DND-41 (cell line): ENCODE data around the gene CREB3L1.
A peak's percentile ranks its signal among the peaks of the same experiment; 100 is the strongest.

Experiments used
- ATAC-seq: fragments of 200-7000 bp; cut with Tn5 transposase; 3 replicates; pipeline ENCODE4 v1.9.1; 2021; ENCODE audit warnings: low read depth; ENCODE audit not compliant: insufficient read depth
- DNase-seq: peaks from one replicate; pipeline ENCODE4 v3.0.0-alpha.2; 2020
- H2AFZ ChIP-seq: 2 replicates; pipeline ENCODE4 v1.6.0; 2012; ENCODE audit warnings: low read depth, low read length
- H3K27ac ChIP-seq: 2 replicates; pipeline ENCODE4 v1.5.1; 2012; ENCODE audit warnings: low read length, inconsistent platforms
- H3K27me3 ChIP-seq: fragments of 200-600 bp; sonication (generic); 2 replicates; pipeline ENCODE4 v1.6.0; 2012; ENCODE audit warnings: low read length, mild to moderate bottlenecking, inconsistent platforms; ENCODE audit not compliant: insufficient read depth, poor library complexity
- H3K36me3 ChIP-seq: 2 replicates; pipeline ENCODE4 v1.5.1; 2012; ENCODE audit warnings: low read length, inconsistent platforms; ENCODE audit not compliant: insufficient read depth
- H3K4me1 ChIP-seq: 2 replicates; pipeline ENCODE4 v1.5.1; 2012; ENCODE audit warnings: mild to moderate bottlenecking, low read length; ENCODE audit not compliant: insufficient read depth
- H3K4me2 ChIP-seq: 2 replicates; pipeline ENCODE4 v1.6.0; 2012; ENCODE audit warnings: mild to moderate bottlenecking, moderate library complexity, low read length, inconsistent platforms; ENCODE audit not compliant: insufficient read depth
- H3K4me3 ChIP-seq, 2 experiments: fragments of 200-600 bp in 1 of 2; shearing (Covaris generic) in 1 of 2; 2 replicates each; pipeline ENCODE4 v1.5.1; 2012 to 2016; ENCODE audit warnings: inconsistent platforms in 2 of 2, low read length in 2 of 2, mild to moderate bottlenecking in 2 of 2, low read depth in 1 of 2, moderate library complexity in 1 of 2
- H3K79me2 ChIP-seq: 2 replicates; pipeline ENCODE4 v1.6.0; 2012; ENCODE audit warnings: low read length, inconsistent platforms; ENCODE audit not compliant: insufficient read depth
- H3K9ac ChIP-seq: 2 replicates; pipeline ENCODE4 v1.6.0; 2012; ENCODE audit warnings: low read depth, mild to moderate bottlenecking, inconsistent platforms, low read length, moderate library complexity
- H3K9me3 ChIP-seq: 2 replicates; pipeline ENCODE4 v1.5.1; 2012; ENCODE audit warnings: low read length, moderate library complexity, mild to moderate bottlenecking, inconsistent platforms; ENCODE audit not compliant: insufficient read depth, severe bottlenecking
- H4K20me1 ChIP-seq: 2 replicates; pipeline ENCODE4 v1.6.0; 2012; ENCODE audit warnings: low read length; ENCODE audit not compliant: insufficient read depth
- CTCF ChIP-seq: IDR thresholded peaks from 2 replicates; pipeline ENCODE4 v1.5.1; 2012; ENCODE audit warnings: borderline replicate concordance, low read length, moderate library complexity, mild to moderate bottlenecking; ENCODE audit not compliant: poor library complexity, severe bottlenecking; ENCODE audit errors: extremely low read depth
- EZH2 ChIP-seq: IDR thresholded peaks from 3 replicates; pipeline ENCODE4 v1.6.1; 2012; ENCODE audit warnings: borderline replicate concordance, low read depth, mild to moderate bottlenecking, moderate library complexity, low read length, inconsistent platforms; ENCODE audit not compliant: severe bottlenecking

CREB3L1 gene

GRCh38 chr11:46306296-46306853, 28.9 kb downstream of the CREB3L1 start:
- Histone ChIP-seq H3K27ac (no peak overlapping the region), H3K27me3 (no peaks in the 10 kb centered on the region), H3K4me2 (no peak overlapping the region), H3K79me2 (no peaks in the 10 kb centered on the region), H4K20me1 (no peaks in the 10 kb centered on the region), H2AFZ (no peak overlapping the region), H3K4me1 (peaks cover 17% of the 10 kb centered on the region), H3K9me3 (no peaks in the 10 kb centered on the region), H3K36me3 (no peaks in the 10 kb centered on the region), H3K4me3 (no peak overlapping the region), H3K9ac (no peak overlapping the region)
- DNase-seq (no peak), ATAC-seq (no peak)
- TF ChIP-seq EZH2, result no peak
- TF ChIP-seq CTCF, result no peak

GRCh38 chr11:46307369-46307768, 29.9 kb downstream of the CREB3L1 start:
- TF ChIP-seq CTCF, result no peak
- TF ChIP-seq EZH2, result no peak
- H3K79me2 ChIP-seq, result no peaks in the 10 kb centered on the region
- no peak overlapping the region for H3K9ac ChIP-seq

GRCh38 chr11:46307785-46308341, 30.4 kb downstream of the CREB3L1 start:
- H3K27me3 ChIP-seq, result no peaks in the 10 kb centered on the region
- no peaks in the 10 kb centered on the region for H3K36me3 ChIP-seq
- no peaks in the 10 kb centered on the region for H3K9me3 ChIP-seq
- H3K4me1 ChIP-seq, result peaks cover 17% of the 10 kb centered on the region
- H4K20me1 ChIP-seq, result no peaks in the 10 kb centered on the region
- no peaks in the 10 kb centered on the region for H3K79me2 ChIP-seq
- 0 out of 2 replicates have a peak overlapping the region, but pooled peaks have one; percentile 7 for H3K27ac ChIP-seq
- no peak overlapping the region for H3K4me2 ChIP-seq
- DNase-seq (peak; percentile 85), ATAC-seq (peak; percentile 83)
- no peak overlapping the region for H3K9ac ChIP-seq
- H3K4me3 ChIP-seq, result no peak overlapping the region
- no peak overlapping the region for H2AFZ ChIP-seq
- TF ChIP-seq CTCF (no peak), EZH2 (no peak)

More at GRCh38 chr11:46307369-46307768, 29.9 kb downstream of the CREB3L1 start:
- Histone ChIP-seq H3K4me1 (peaks cover 17% of the 10 kb centered on the region), H2AFZ (no peak overlapping the region), H3K9me3 (no peaks in the 10 kb centered on the region), H3K27ac (0 out of 2 replicates have a peak overlapping the region, but pooled peaks have one; percentile 7), H3K4me3 (no peak overlapping the region), H3K27me3 (no peaks in the 10 kb centered on the region), H3K36me3 (no peaks in the 10 kb centered on the region), H3K4me2 (no peak overlapping the region), H4K20me1 (no peaks in the 10 kb centered on the region)
- DNase-seq, result peak; percentile 61
- ATAC-seq, result peak; percentile 59
